Mucosa of rectum (tissue), 2 donors: ENCODE measurements around the gene KCNAB1.
A peak's percentile ranks its signal among the peaks of the same experiment; 100 is the strongest.
"Not testable (repeated sequence)": the region's sequence is repeated elsewhere in the genome, so short reads cannot be mapped to it uniquely, and the experiment has no call there.

Source experiments
- H3K27ac ChIP-seq, 2 donors: one replicate each; pipeline ENCODE4 v1.7.0; 2013; ENCODE audit warnings: inconsistent platforms in 2 of 2, low read depth in 2 of 2, low read length in 2 of 2
- H3K27me3 ChIP-seq, 2 donors: one replicate each; pipeline ENCODE4 v1.7.0; 2013; ENCODE audit warnings: low read length in 2 of 2; ENCODE audit not compliant: control insufficient read depth in 2 of 2, insufficient read depth in 2 of 2
- H3K36me3 ChIP-seq, 2 donors: one replicate each; pipeline ENCODE4 v1.7.0; 2013; ENCODE audit warnings: low read length in 2 of 2; ENCODE audit not compliant: control insufficient read depth in 2 of 2, insufficient read depth in 2 of 2
- H3K4me1 ChIP-seq, 2 donors: one replicate each; pipeline ENCODE4 v1.7.0; 2013; ENCODE audit warnings: low read length in 2 of 2, mild to moderate bottlenecking in 1 of 2; ENCODE audit not compliant: control insufficient read depth in 2 of 2, insufficient read depth in 2 of 2
- H3K4me3 ChIP-seq, 2 donors: one replicate each; pipeline ENCODE4 v1.7.0; 2013; ENCODE audit warnings: low read length in 2 of 2
- H3K9ac ChIP-seq, 2 donors: one replicate each; pipeline ENCODE4 v1.7.0; 2013; ENCODE audit warnings: low read length in 2 of 2, low read depth in 1 of 2, mild to moderate bottlenecking in 1 of 2
- H3K9me3 ChIP-seq, 2 donors: one replicate each; pipeline ENCODE4 v1.7.0; 2013; ENCODE audit warnings: low read length in 2 of 2; ENCODE audit not compliant: control insufficient read depth in 2 of 2
- donor health status: healthy.
- donor health status: Normal muscosa, but diverticular disease.

KCNAB1 gene

DNA sequence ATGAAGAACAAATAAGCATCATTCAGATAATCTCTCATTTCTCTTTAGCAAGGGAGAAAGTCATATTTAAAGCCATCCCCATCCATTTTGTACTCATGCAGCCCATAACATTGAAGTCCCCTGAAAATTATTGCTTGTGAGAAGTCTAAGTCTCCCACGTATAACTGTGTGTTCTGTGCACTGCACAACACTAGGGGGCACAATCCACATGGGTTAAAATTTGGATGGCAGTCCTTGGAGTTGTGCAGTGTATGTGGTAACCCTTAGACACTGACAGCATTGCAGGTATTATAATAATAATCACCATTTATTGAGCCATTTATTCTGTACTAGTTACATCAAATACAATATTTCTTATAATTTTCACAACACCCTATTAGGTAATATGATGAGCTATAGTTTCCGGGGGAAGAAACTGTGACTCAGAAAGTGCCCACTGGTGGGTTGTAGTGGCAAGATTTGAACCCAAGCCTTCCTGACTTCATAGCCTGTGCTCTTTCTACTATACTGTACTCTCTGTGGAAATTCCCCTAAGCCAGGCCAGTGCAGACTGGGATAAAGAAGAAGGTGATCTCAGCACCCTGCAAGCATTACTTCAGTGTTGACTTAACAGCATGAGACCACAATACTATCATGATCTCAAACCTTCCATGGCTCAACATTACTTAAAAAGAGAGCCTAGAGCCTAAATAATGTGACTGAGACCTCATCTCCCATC lies 15.7 kb downstream of the KCNAB1 start:
- no peak overlapping the region for H3K27ac ChIP-seq
- peaks cover 0 to 3% of the 10 kb centered on the region in 2 donors for H3K27me3 ChIP-seq
- no peak overlapping the region for H3K9ac ChIP-seq
- no peaks in the 10 kb centered on the region for H3K9me3 ChIP-seq
- no peak overlapping the region for H3K4me3 ChIP-seq
- no peaks in the 10 kb centered on the region for H3K36me3 ChIP-seq
- no peaks in the 10 kb centered on the region for H3K4me1 ChIP-seq

DNA sequence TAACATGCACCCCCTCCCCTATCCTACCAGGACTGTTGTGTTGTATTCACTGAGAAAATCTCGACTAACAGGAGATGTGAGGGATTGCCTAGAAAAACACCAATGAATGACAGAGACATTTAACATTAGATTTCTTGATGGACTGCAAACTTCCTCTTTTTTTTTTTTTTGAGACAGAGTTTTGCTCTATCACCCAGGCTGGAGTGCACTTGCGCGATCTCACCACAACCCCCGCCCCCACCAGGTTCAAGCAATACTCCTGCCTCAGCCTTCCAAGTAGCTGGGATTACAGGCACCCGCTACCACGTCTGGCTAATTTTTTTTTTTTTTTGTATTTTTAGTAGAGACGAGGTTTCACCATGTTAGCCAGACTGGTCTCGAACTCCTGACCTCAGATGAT lies 17.0 kb downstream of the KCNAB1 start:
- H3K27me3 ChIP-seq, H3K36me3 ChIP-seq, H3K9ac ChIP-seq, H3K9me3 ChIP-seq, H3K4me1 ChIP-seq, H3K27ac ChIP-seq, H3K4me3 ChIP-seq: not testable (repeated sequence)

DNA sequence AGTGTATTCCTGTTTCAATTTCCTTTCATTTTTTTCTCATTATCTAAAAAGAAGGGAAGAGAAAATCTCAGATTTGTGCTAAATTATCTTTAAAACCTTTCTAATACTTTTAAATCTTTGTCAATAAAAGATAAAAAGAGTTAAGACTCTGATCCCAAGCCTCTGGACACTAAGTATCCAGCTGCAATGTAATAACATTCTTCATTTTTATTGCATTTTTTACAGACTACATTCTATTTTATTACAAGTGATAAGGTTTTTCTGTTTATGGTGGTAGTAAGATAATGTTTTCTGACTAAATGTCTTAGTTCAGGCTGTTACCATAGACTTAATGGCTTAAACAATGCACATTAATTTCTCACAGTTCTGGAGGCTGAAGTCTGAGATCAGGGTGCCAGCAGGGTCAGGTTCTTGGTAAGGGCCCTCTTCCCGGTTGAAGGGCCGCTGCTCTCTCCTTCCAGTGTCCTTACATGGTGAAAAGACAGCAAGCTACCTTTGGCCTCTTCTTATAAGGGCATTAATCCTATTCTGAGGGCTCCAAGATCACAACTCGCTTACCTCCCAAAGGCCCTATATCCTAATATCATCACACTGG lies 19.7 kb downstream of the KCNAB1 start:
- Histone ChIP-seq H3K4me3 (no peak overlapping the region), H3K27ac (no peak overlapping the region), H3K9me3 (no peaks in the 10 kb centered on the region), H3K9ac (no peak overlapping the region), H3K4me1 (no peaks in the 10 kb centered on the region), H3K27me3 (peaks cover 0 to 3% of the 10 kb centered on the region in 2 donors), H3K36me3 (no peaks in the 10 kb centered on the region)

DNA sequence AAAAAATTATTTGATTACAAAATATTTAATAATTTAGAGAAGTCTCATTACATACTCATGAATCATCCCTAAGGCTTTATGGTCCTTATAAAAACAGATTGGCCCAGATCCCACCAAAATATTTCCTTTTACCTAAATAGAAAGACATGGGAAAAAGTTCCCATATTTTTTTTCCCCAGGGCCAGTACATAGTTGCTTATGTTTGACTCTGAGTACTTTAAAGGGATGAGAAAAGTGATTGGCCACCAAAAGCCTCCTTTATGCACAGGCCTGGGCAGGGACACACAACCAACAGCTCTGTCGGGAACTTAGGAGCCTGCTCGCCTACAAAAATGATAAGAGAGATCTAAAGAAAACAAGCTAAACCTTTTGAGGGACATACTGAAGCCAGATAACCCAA lies 22.3 kb downstream of the KCNAB1 start:
- no peak overlapping the region for H3K27ac ChIP-seq
- H3K4me3 ChIP-seq: no peak overlapping the region
- H3K27me3 ChIP-seq: no peaks in the 10 kb centered on the region
- no peaks in the 10 kb centered on the region for H3K9me3 ChIP-seq
- H3K9ac ChIP-seq: no peak overlapping the region
- H3K36me3 ChIP-seq: no peaks in the 10 kb centered on the region
- H3K4me1 ChIP-seq: no peaks in the 10 kb centered on the region

DNA sequence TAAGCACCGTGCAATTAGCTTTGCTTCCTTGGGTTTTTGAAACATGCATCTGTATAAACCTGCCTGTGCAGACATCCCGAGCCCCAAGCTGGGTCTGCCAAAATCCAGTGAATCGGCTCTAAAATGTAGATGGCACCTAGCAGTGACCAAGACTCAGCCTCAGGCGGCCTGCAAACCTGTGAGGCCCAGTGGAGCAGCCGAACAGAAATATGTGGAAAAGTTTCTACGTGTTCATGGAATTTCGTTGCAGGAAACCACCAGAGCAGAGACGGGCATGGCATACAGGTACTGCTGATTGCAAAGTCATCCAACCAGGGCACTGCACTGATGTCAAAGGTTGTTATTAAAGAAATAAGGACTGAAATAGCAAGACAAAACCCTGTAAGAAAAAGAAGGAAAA lies 22.8 kb downstream of the KCNAB1 start:
- Histone ChIP-seq H3K9ac (no peak overlapping the region), H3K4me1 (no peaks in the 10 kb centered on the region), H3K4me3 (no peak overlapping the region), H3K36me3 (no peaks in the 10 kb centered on the region), H3K27ac (no peak overlapping the region), H3K9me3 (no peaks in the 10 kb centered on the region), H3K27me3 (no peaks in the 10 kb centered on the region)

DNA sequence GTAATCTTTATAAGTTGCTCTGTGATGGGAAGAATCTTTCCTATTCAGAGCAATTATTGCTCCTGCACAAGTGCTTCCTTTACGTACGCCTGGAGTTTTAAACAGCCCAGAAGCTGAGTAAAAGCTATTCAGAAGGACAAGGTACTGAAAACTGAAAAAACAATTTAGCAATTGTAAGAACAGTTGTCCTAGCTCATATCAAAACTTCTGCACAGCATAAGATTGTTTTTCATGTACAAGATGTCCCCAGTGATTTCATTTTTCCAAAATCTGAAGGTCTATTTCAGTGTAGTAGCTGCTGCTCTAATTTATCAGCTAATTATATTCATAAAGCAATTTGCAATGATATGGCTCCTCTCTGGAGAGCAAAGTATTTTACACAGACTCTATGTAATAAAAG lies 23.7 kb downstream of the KCNAB1 start:
- H3K27me3 ChIP-seq: no peaks in the 10 kb centered on the region
- no peaks in the 10 kb centered on the region for H3K9me3 ChIP-seq
- no peak overlapping the region for H3K9ac ChIP-seq
- no peaks in the 10 kb centered on the region for H3K36me3 ChIP-seq
- no peak overlapping the region for H3K4me3 ChIP-seq
- no peaks in the 10 kb centered on the region for H3K4me1 ChIP-seq
- H3K27ac ChIP-seq: no peak overlapping the region

DNA sequence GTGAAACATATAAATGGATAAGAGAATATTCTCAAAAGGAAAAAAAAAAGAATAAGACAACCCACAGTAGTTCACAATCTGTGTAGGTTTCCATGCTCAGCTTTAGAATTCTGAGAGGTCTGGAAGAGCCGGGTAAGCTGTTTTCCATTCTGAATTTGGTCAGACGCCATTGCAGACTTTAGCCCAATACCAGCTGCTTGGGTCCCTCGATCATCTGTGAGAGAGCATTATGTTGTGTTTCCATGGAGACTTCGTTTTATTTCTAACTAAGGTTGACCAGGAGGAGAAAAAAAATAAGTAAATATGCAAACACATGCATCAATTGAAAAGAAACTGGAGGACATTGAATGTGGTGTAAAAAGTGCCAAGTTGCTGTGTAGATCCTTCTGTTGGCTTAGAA lies 25.5 kb downstream of the KCNAB1 start:
- no peak overlapping the region for H3K9ac ChIP-seq
- no peaks in the 10 kb centered on the region for H3K9me3 ChIP-seq
- H3K4me3 ChIP-seq: no peak overlapping the region
- H3K27me3 ChIP-seq: no peaks in the 10 kb centered on the region
- H3K27ac ChIP-seq: no peak overlapping the region
- H3K36me3 ChIP-seq: no peaks in the 10 kb centered on the region
- H3K4me1 ChIP-seq: no peaks in the 10 kb centered on the region

DNA sequence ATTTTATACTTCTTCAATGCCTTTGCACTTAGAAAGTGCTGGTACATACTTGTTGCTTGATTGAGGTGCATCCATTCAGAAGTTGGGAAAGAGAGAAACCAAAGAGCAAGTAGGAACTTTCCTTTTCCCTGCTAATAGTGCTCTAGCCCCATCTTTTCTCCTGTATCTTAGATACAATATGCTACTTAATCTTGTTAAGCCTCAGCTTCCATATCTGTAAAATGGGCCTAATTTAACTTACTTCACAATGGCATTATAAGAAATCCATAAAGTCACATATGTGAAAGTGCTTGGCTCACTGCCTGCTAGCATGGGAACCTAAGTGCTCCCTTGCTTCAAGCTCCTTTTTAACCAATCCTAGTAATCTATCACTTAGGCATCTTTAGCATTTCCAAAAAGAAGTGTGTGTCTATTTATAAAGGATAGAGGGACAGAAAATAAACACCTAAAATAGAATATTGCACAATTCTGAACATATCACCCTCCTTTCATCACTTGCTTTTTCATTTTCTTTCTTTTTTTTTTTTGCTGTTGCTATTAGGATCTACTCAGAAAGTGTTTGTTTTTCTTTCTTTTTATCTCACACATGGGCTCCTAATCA lies 28.1 kb downstream of the KCNAB1 start:
- H3K4me1 ChIP-seq: no peaks in the 10 kb centered on the region
- no peaks in the 10 kb centered on the region for H3K27me3 ChIP-seq
- H3K9ac ChIP-seq: no peak overlapping the region
- no peaks in the 10 kb centered on the region for H3K36me3 ChIP-seq
- no peaks in the 10 kb centered on the region for H3K9me3 ChIP-seq
- no peak overlapping the region for H3K27ac ChIP-seq
- no peak overlapping the region for H3K4me3 ChIP-seq

DNA sequence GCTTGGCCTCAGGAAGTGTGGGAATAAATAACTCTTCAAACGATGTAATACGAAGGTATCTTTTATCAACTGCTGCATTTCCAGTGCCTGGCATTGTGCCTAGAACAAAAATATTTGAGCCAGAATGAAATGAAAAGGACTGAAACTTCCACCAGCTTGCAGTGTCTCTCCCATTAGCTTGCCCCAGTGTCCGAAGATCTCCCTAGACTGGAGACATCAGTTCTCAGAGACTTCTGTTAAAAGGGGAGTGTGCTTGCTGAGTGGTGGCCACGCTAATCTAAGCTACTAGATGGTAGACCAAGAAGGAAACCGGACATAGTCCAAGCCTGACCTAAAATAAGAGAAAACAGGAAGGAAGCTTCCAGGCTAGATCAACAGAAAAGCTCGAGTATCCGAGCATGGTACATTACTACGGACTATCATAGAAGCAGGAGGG lies 28.6 kb downstream of the KCNAB1 start:
- Histone ChIP-seq H3K27ac (no peak overlapping the region), H3K4me3 (no peak overlapping the region), H3K27me3 (no peaks in the 10 kb centered on the region), H3K36me3 (no peaks in the 10 kb centered on the region), H3K9me3 (no peaks in the 10 kb centered on the region), H3K4me1 (no peaks in the 10 kb centered on the region), H3K9ac (no peak overlapping the region)

DNA sequence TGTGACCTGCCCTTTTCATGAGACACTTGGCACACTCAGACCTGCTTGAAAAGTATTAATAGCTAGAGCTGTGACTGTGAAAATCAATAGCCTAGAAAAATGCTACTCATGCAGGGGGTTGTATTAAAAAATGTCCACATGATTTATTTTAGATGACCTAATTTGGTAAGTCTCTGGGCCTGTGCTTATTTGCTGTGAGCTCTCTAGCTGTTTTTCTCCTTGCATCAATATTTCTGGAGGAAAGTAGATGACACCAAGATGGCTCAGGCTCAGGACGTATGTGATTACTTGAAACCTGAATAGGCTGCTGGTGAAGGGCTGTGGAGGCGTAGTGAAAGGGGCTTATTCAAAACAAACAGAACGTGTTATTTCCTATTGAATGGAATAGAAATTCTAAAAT lies 29.5 kb downstream of the KCNAB1 start:
- no peak overlapping the region for H3K4me3 ChIP-seq
- H3K36me3 ChIP-seq: no peaks in the 10 kb centered on the region
- H3K9me3 ChIP-seq: no peaks in the 10 kb centered on the region
- H3K9ac ChIP-seq: no peak overlapping the region
- no peaks in the 10 kb centered on the region for H3K4me1 ChIP-seq
- peak overlapping the region in 1 of 2 donors; percentile 10 for H3K27ac ChIP-seq
- H3K27me3 ChIP-seq: no peaks in the 10 kb centered on the region
